PFSK-1 (cell line): ENCODE results near the gene PHOX2B.

ENCODE experiments used
- FOXP2 ChIP-seq: optimal IDR thresholded peaks from 2 replicates; pipeline ENCODE3; 2011; ENCODE audit warnings: borderline replicate concordance, control low read depth, inconsistent platforms; ENCODE audit not compliant: insufficient read depth; ENCODE audit errors: extremely low read length, extremely low read depth
- POLR2AphosphoS5 ChIP-seq: IDR thresholded peaks from 2 replicates; pipeline ENCODE4 v1.6.1; 2012; ENCODE audit warnings: low read depth, mild to moderate bottlenecking, control low read depth, low read length, moderate library complexity
- REST ChIP-seq, 2 experiments: IDR thresholded peaks; 2 replicates each; pipeline versions ENCODE4 v1.6.1 to v1.8.0; 2011 to 2012; ENCODE audit warnings: low read depth in 2 of 2, low read length in 2 of 2, control low read depth in 1 of 2, inconsistent platforms in 1 of 2, mild to moderate bottlenecking in 1 of 2, moderate library complexity in 1 of 2; ENCODE audit not compliant: insufficient read depth in 1 of 2
- SIN3A ChIP-seq: IDR thresholded peaks from 2 replicates; pipeline ENCODE4 v1.6.1; 2012; ENCODE audit warnings: mild to moderate bottlenecking, low read length, moderate library complexity, borderline replicate concordance; ENCODE audit not compliant: insufficient read depth
- TAF1 ChIP-seq: IDR thresholded peaks from 2 replicates; pipeline ENCODE4 v1.6.1; 2012; ENCODE audit warnings: low read length, control low read depth, borderline replicate concordance; ENCODE audit not compliant: insufficient read depth

Gene PHOX2B

GRCh38 chr4:41747230-41748055, 1.1 kb downstream of the PHOX2B start:
- no peak for TF ChIP-seq REST (IDR thresholded peaks at IDR 0.05; ENCODE audit: insufficient read depth in 1 of 2, low read depth in 2 of 2, low read length in 2 of 2)
- no peak for TF ChIP-seq FOXP2
- no peak for TF ChIP-seq SIN3A
- TF ChIP-seq POLR2AphosphoS5 = no peak
- no peak for TF ChIP-seq TAF1

- TF ChIP-seq POLR2AphosphoS5 (no peak), FOXP2 (no peak), REST (IDR thresholded peaks at IDR 0.05; ENCODE audit: insufficient read depth in 1 of 2, low read depth in 2 of 2, low read length in 2 of 2) (no peak), TAF1 (no peak), SIN3A (no peak)
These were observed 1.9 kb downstream of the PHOX2B start for GRCh38 chr4:41746440-41747229.

GRCh38 chr4:41746025-41746439, 2.5 kb downstream of the PHOX2B start:
- TF ChIP-seq REST (IDR thresholded peaks at IDR 0.05; ENCODE audit: insufficient read depth in 1 of 2, low read depth in 2 of 2, low read length in 2 of 2) = no peak
- no peak for TF ChIP-seq FOXP2
- TF ChIP-seq POLR2AphosphoS5 = no peak
- TF ChIP-seq SIN3A = no peak
- no peak for TF ChIP-seq TAF1

GRCh38 chr4:41745292-41746024, 3.1 kb downstream of the PHOX2B start:
- no peak for TF ChIP-seq POLR2AphosphoS5
- TF ChIP-seq FOXP2 = no peak
- TF ChIP-seq REST (IDR thresholded peaks at IDR 0.05; ENCODE audit: insufficient read depth in 1 of 2, low read depth in 2 of 2, low read length in 2 of 2) = no peak
- no peak for TF ChIP-seq TAF1
- TF ChIP-seq SIN3A = no peak
